Body of pancreas (tissue), 4 donors: ENCODE data around the gene CTRB2. TPM values are rescaled to one million over a fixed set of nuclear protein-coding genes. Genes with fewer than 3 reads are reported as not detected.
A peak's percentile ranks its signal among the peaks of the same experiment; 100 is the strongest.

Source experiments
- ATAC-seq: fragments of 150-250 bp; one replicate; pipeline ENCODE4 v1.9.1; 2016
- DNase-seq, 4 donors: peaks; one replicate each; pipeline ENCODE4 v3.0.0-alpha.2; 2019
- H3K27ac ChIP-seq, 4 donors: fragments of 200-600 bp; sonication (generic); 1 replicate in 3 of 4; 2 replicates in 1 of 4; pipeline versions ENCODE4 v1.5.1 to v1.6.1; 2016 to 2019; ENCODE audit warnings: mild to moderate bottlenecking in 1 of 4, mixed read lengths in 1 of 4, moderate library complexity in 1 of 4
- H3K27me3 ChIP-seq, 2 donors: fragments of 200-600 bp; sonication (generic); one replicate each; pipeline ENCODE4 v1.6.0; 2016; ENCODE audit warnings: mild to moderate bottlenecking in 1 of 2
- H3K36me3 ChIP-seq, 2 donors: fragments of 200-600 bp; sonication (generic); replicated peaks in 1 of 2; 2 replicates each; pipeline ENCODE4 v1.5.1; 2016; ENCODE audit warnings: low read depth in 2 of 2; ENCODE audit not compliant: insufficient read depth in 1 of 2
- H3K4me1 ChIP-seq: fragments of 200-600 bp; sonication (generic); one replicate; pipeline ENCODE4 v1.6.0; 2016
- H3K4me3 ChIP-seq, 2 donors: fragments of 200-600 bp; sonication (generic); 1 replicate in 1 of 2; 2 replicates in 1 of 2; pipeline ENCODE4 v1.5.1; 2016 to 2019
- H3K9me3 ChIP-seq, 3 donors: fragments of 200-600 bp; sonication (generic); 1 replicate in 2 of 3; 2 replicates in 1 of 3; pipeline ENCODE4 v1.5.1; 2016
- CTCF ChIP-seq, 7 experiments: fragments of 450-650 bp in 4 of 7; fragments of 200-600 bp in 3 of 7; sonication (generic) in 3 of 7; IDR thresholded peaks; one replicate each; pipeline ENCODE4 v1.5.1; 2016 to 2019; ENCODE audit warnings: antibody characterized with exemption in 7 of 7
- POLR2A ChIP-seq, 3 donors: fragments of 450-650 bp; IDR thresholded peaks; one replicate each; pipeline ENCODE4 v1.6.1; 2016; ENCODE audit warnings: antibody characterized with exemption in 3 of 3, mild to moderate bottlenecking in 2 of 3
- WGBS, 2 donors: methylation state at CpG; one replicate each; pipeline ENCODE4 v1.1.5; 2017; 5-methylcytosine and 5-hydroxymethylcytosine counted together
- intact Hi-C: fragments of 100-400 bp; cut with DNase I; formaldehyde crosslinking; loops from one replicate; pipeline ENCODE4 v1.15.1; 2023
- total RNA-seq, 2 donors: library from RNA; depleted of rRNA; stranded (reverse); fragments of >200 nt; gene quantifications; one replicate each; pipeline ENCODE4 v1.1.0, GENCODE V29; 2016

Gene CTRB2
- total RNA-seq, 2 donors from 2014 or later: 18,538 to 32,261 TPM

DNA sequence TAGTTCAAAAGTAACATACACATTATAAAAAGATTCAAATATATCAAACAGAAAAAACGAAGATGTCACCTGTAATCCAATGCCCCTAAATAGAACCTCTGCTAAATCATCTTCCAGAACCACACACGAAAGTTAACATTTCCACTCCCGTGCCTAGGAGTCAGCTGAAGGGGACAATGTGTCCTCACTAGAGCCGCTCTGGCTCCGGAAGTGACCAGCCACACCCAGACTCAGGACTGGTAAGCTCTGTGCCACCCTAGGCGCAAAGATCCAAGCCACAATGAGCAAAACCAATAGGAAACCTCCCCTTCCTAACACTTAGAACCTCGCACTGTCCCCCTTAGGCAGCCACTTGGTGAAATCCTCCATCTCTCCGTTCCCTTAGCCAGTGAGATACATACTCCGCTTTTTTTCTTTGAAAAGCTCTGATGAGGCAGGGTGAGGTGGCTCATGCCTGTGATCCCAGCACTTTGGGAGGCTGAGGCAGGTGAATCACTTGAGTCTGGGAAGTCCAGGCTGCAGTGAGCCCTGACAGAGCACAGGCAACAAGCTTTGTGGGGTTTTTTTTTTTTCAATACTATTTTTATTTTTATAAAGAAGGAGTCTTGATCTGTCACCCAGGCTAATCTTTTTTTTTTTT is 23.6 kb upstream of the CTRB2 start:
- WGBS, 2 donors: 50 to 53% methylated on average over 9 of the region's 9 CpGs
- Histone ChIP-seq H3K27ac (peak overlapping the region; percentile 65 to 95 (median 89)), H3K36me3 (peaks cover 2 to 13% of the 10 kb centered on the region in 2 donors)

GRCh38 chr16:75229172-75230031 is 22.4 kb upstream of the CTRB2 start:
- DNase-seq: peak; percentile 74 to 84 (median 82)
- peaks cover 60% of the 10 kb centered on the region for H3K4me1 ChIP-seq
- TF ChIP-seq POLR2A (IDR thresholded peaks at IDR 0.05) (peak; percentile 46 to 65 (median 56)), CTCF (IDR thresholded peaks at IDR 0.05) (peak in 3 of 7 experiments; percentile 10 to 13 (median 13))
- intact Hi-C loops: no loop called here
- H3K4me3 ChIP-seq: no peak overlapping the region
- no peaks in the 10 kb centered on the region for H3K27me3 ChIP-seq
- ATAC-seq: peak; percentile 1
- WGBS, 2 donors: 25 to 38% methylated on average over 8 to 48 of the region's 48 CpGs
- H3K9me3 ChIP-seq: no peaks in the 10 kb centered on the region
- peaks cover 2 to 13% of the 10 kb centered on the region in 2 donors for H3K36me3 ChIP-seq
- peak overlapping the region; percentile 65 to 95 (median 89) for H3K27ac ChIP-seq

More for the DNA sequence above, 23.6 kb upstream of the CTRB2 start:
- TF ChIP-seq CTCF (IDR thresholded peaks at IDR 0.05) (no peak), POLR2A (IDR thresholded peaks at IDR 0.05) (no peak)
- Histone ChIP-seq H3K4me1 (peaks cover 59% of the 10 kb centered on the region), H3K4me3 (no peak overlapping the region), H3K27me3 (no peaks in the 10 kb centered on the region), H3K9me3 (no peaks in the 10 kb centered on the region)
- ATAC-seq (no peak), DNase-seq (peak; percentile 63 to 83 (median 74))
- intact Hi-C loops: no loop called here

- peaks cover 52% of the 10 kb centered on the region for H3K4me1 ChIP-seq
- ATAC-seq: peak; percentile 2
- no peak overlapping the region for H3K4me3 ChIP-seq
- intact Hi-C loops: no loop called here
- H3K27me3 ChIP-seq: no peaks in the 10 kb centered on the region
- H3K9me3 ChIP-seq: no peaks in the 10 kb centered on the region
- DNase-seq: peak; percentile 76 to 80 (median 78)
- 38 to 47% methylated on average over 6 to 17 of the region's 17 CpGs for WGBS, 2 donors
- peak overlapping the region; percentile 65 to 95 (median 89) for H3K27ac ChIP-seq
- H3K36me3 ChIP-seq: peaks cover 2 to 13% of the 10 kb centered on the region in 2 donors
- TF ChIP-seq POLR2A (IDR thresholded peaks at IDR 0.05) (peak; percentile 15 to 67 (median 67)), CTCF (IDR thresholded peaks at IDR 0.05) (peak in 1 of 7 experiments; percentile 4)
Measured at GRCh38 chr16:75228143-75228976, 21.4 kb upstream of the CTRB2 start.

- Histone ChIP-seq H3K4me3 (no peak overlapping the region), H3K27me3 (no peaks in the 10 kb centered on the region), H3K9me3 (no peaks in the 10 kb centered on the region), H3K27ac (peak overlapping the region; percentile 68 to 95 (median 89)), H3K4me1 (peaks cover 50% of the 10 kb centered on the region), H3K36me3 (peaks cover 2 to 13% of the 10 kb centered on the region in 2 donors)
- intact Hi-C loops: no loop called here
- ATAC-seq (peak; percentile 2), DNase-seq (peak; percentile 76 to 79 (median 77))
- WGBS, 2 donors: 35 to 49% methylated on average over 10 to 18 of the region's 18 CpGs
- peak; percentile 55 to 74 (median 67) for TF ChIP-seq POLR2A (IDR thresholded peaks at IDR 0.05)
- TF ChIP-seq CTCF (IDR thresholded peaks at IDR 0.05): no peak
Measured at GRCh38 chr16:75227361-75228142, 20.6 kb upstream of the CTRB2 start.
